ENCODE measurements around the gene C9orf72.

Gene C9orf72

GRCh38 chr9:27537756-27538155 lies 35.5 kb downstream of the C9orf72 start:
- H3K4me3 ChIP-seq (ENCODE audit: low read length) = no peak overlapping the region
- no peak overlapping the region for H3K27ac ChIP-seq (ENCODE audit: low read length)
- no peak overlapping the region for H3K9ac ChIP-seq (ENCODE audit: low read depth, low read length)
- 0 out of 2 replicates have a peak, but pooled peaks cover 5% of the 10 kb centered on the region for H3K4me1 ChIP-seq (ENCODE audit: insufficient read depth, low read length)
- H3K27me3 ChIP-seq (ENCODE audit: insufficient read depth, low read length) = no peaks in the 10 kb centered on the region
- H3K36me3 ChIP-seq (ENCODE audit: insufficient read depth, low read depth, low read length) = no peaks in the 10 kb centered on the region
- H3K9me3 ChIP-seq (ENCODE audit: insufficient read depth, low read depth, low read length) = no peaks in the 10 kb centered on the region

DNA sequence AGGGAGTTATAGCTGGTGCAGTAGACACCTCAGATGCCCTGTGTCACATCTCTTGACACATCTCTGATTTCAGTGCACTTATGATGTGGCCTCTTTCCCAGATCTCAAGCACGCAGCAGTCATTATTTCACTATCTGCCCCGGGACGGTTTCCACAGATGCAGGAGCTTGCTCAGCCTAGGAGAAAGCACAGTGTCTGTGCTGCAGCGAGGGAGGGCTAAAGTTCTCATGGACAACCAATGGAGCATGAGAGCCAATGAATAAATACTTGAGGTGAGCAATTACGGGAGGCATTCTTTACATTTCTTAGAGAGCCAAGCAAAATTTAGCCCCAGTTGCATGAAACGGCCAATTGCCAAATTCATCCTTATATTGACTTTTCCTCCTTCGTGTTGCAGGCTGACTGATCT lies 36.2 kb downstream of the C9orf72 start:
- Histone ChIP-seq H3K9me3 (ENCODE audit: insufficient read depth, low read depth, low read length) (no peaks in the 10 kb centered on the region), H3K36me3 (ENCODE audit: insufficient read depth, low read depth, low read length) (no peaks in the 10 kb centered on the region), H3K9ac (ENCODE audit: low read depth, low read length) (no peak overlapping the region), H3K27ac (ENCODE audit: low read length) (no peak overlapping the region), H3K4me3 (ENCODE audit: low read length) (no peak overlapping the region), H3K4me1 (ENCODE audit: insufficient read depth, low read length) (0 out of 2 replicates have a peak, but pooled peaks cover 5% of the 10 kb centered on the region), H3K27me3 (ENCODE audit: insufficient read depth, low read length) (no peaks in the 10 kb centered on the region)

DNA sequence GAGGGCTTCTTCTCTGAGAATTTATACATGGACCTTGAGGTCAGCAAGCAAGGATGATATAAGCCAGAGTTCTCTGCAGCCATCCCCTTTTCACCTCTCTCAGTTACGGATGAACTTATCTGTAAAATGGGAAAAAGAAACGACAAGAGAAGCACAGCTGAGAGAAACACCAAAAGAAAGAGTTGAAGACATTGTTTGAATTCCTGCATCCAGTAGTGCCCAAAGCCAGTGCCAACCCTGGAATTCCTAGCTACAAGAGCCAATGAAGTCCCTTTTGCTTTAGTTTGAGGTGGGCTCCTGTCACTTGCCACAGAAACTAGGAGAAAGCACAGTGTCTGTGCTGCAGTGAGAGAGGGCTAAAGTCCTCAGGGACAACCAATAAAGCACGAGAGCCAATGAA lies 37.1 kb downstream of the C9orf72 start:
- H3K4me3 ChIP-seq (ENCODE audit: low read length) = no peak overlapping the region
- H3K27ac ChIP-seq (ENCODE audit: low read length) = no peak overlapping the region
- no peak overlapping the region for H3K9ac ChIP-seq (ENCODE audit: low read depth, low read length)
- no peaks in the 10 kb centered on the region for H3K36me3 ChIP-seq (ENCODE audit: insufficient read depth, low read depth, low read length)
- H3K4me1 ChIP-seq (ENCODE audit: insufficient read depth, low read length) = 0 out of 2 replicates have a peak, but pooled peaks cover 5% of the 10 kb centered on the region
- no peaks in the 10 kb centered on the region for H3K9me3 ChIP-seq (ENCODE audit: insufficient read depth, low read depth, low read length)
- no peaks in the 10 kb centered on the region for H3K27me3 ChIP-seq (ENCODE audit: insufficient read depth, low read length)

DNA sequence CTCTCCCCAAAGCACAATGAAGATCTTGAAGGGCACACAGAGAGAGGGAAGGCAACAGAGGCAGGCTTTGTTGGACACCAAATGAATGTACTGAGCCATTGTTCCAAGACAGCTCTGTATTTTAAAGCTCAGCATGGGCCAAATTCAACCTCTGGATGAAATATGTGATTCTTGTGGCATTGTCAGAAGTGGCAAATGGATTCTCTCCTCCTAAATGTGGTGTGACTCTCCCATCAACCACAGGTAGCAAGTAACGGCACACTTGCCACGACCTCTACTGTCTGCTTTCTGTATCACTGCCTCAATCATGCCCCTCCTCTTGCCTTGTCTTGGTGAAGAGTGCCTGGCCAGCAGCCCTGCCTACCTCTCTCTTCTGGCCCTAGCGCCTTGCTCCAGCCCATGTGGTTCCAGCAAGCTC lies 37.6 kb downstream of the C9orf72 start:
- no peak overlapping the region for H3K27ac ChIP-seq (ENCODE audit: low read length)

GRCh38 chr9:27534658-27535209 lies 38.5 kb downstream of the C9orf72 start:
- Histone ChIP-seq H3K9me3 (ENCODE audit: insufficient read depth, low read depth, low read length) (no peaks in the 10 kb centered on the region), H3K4me3 (ENCODE audit: low read length) (no peak overlapping the region), H3K36me3 (ENCODE audit: insufficient read depth, low read depth, low read length) (no peaks in the 10 kb centered on the region), H3K27ac (ENCODE audit: low read length) (no peak overlapping the region), H3K4me1 (ENCODE audit: insufficient read depth, low read length) (peaks cover 3% of the 10 kb centered on the region; the same call in 1 of the 2 replicates), H3K27me3 (ENCODE audit: insufficient read depth, low read length) (no peaks in the 10 kb centered on the region), H3K9ac (ENCODE audit: low read depth, low read length) (no peak overlapping the region)

More for the DNA sequence above, 37.6 kb downstream of the C9orf72 start:
- no peaks in the 10 kb centered on the region for H3K27me3 ChIP-seq (ENCODE audit: insufficient read depth, low read length)
- no peaks in the 10 kb centered on the region for H3K36me3 ChIP-seq (ENCODE audit: insufficient read depth, low read depth, low read length)
- H3K9ac ChIP-seq (ENCODE audit: low read depth, low read length) = no peak overlapping the region
- 0 out of 2 replicates have a peak, but pooled peaks cover 5% of the 10 kb centered on the region for H3K4me1 ChIP-seq (ENCODE audit: insufficient read depth, low read length)
- H3K4me3 ChIP-seq (ENCODE audit: low read length) = no peak overlapping the region
- H3K9me3 ChIP-seq (ENCODE audit: insufficient read depth, low read depth, low read length) = no peaks in the 10 kb centered on the region

DNA sequence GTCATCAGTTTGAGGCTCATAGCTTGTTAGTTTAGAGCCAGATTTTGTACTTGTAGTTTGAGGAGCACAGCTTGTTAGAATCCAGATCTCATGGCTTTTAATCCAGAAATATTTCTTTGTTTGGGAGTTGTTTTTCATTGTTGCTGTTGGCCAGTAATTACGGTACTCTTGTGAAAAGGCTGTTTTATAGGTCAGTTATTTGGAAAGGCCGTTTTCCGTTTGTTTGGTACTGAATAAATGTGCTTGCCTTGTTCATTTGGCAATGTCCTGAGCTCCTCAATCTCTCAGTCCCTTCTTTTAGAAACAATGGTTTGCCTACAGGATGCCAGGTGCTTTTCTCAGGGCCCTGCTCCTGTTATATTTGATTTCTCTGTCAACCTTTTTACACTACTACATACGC lies 39.1 kb downstream of the C9orf72 start:
- H3K9me3 ChIP-seq (ENCODE audit: insufficient read depth, low read depth, low read length) = no peaks in the 10 kb centered on the region
- peaks cover 3% of the 10 kb centered on the region; the same call in 1 of the 2 replicates for H3K4me1 ChIP-seq (ENCODE audit: insufficient read depth, low read length)
- no peaks in the 10 kb centered on the region for H3K36me3 ChIP-seq (ENCODE audit: insufficient read depth, low read depth, low read length)
- H3K27ac ChIP-seq (ENCODE audit: low read length) = no peak overlapping the region
- H3K4me3 ChIP-seq (ENCODE audit: low read length) = no peak overlapping the region
- no peak overlapping the region for H3K9ac ChIP-seq (ENCODE audit: low read depth, low read length)
- no peaks in the 10 kb centered on the region for H3K27me3 ChIP-seq (ENCODE audit: insufficient read depth, low read length)

DNA sequence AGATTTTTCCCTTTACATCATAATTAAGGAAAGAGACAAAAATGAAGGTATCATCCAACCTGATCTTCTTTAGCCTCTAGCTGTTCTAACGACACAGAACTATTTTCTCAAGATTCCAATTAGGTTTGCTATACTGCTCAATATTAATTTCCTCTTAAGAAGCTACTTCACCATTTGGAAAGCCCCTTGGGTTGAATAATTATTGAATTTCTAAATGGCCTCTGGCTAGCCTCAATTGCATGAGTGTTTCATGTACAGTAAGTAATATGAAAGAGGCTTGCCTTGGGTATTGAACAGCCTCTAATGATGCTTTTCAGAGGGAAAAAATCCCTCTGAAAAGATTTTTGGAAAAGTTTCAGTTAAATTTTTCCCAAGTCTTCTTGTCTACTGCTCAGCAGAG lies 40.0 kb downstream of the C9orf72 start:
- Histone ChIP-seq H3K36me3 (ENCODE audit: insufficient read depth, low read depth, low read length) (no peaks in the 10 kb centered on the region), H3K4me3 (ENCODE audit: low read length) (no peak overlapping the region), H3K9ac (ENCODE audit: low read depth, low read length) (no peak overlapping the region), H3K27ac (ENCODE audit: low read length) (no peak overlapping the region), H3K27me3 (ENCODE audit: insufficient read depth, low read length) (no peaks in the 10 kb centered on the region), H3K4me1 (ENCODE audit: insufficient read depth, low read length) (peaks cover 3% of the 10 kb centered on the region; the same call in 1 of the 2 replicates), H3K9me3 (ENCODE audit: insufficient read depth, low read depth, low read length) (no peaks in the 10 kb centered on the region)

GRCh38 chr9:27532046-27532445 lies 41.2 kb downstream of the C9orf72 start:
- peaks cover 10% of the 10 kb centered on the region for H3K27me3 ChIP-seq (ENCODE audit: insufficient read depth, low read length)
- peaks cover 11% of the 10 kb centered on the region for H3K4me1 ChIP-seq (ENCODE audit: insufficient read depth, low read length)
- H3K36me3 ChIP-seq (ENCODE audit: insufficient read depth, low read depth, low read length) = no peaks in the 10 kb centered on the region
- H3K9me3 ChIP-seq (ENCODE audit: insufficient read depth, low read depth, low read length) = no peaks in the 10 kb centered on the region
- H3K9ac ChIP-seq (ENCODE audit: low read depth, low read length) = no peak overlapping the region
- H3K27ac ChIP-seq (ENCODE audit: low read length) = no peak overlapping the region
- no peak overlapping the region for H3K4me3 ChIP-seq (ENCODE audit: low read length)

- Histone ChIP-seq H3K4me3 (ENCODE audit: low read length) (no peak overlapping the region), H3K4me1 (ENCODE audit: insufficient read depth, low read length) (peaks cover 17% of the 10 kb centered on the region), H3K27me3 (ENCODE audit: insufficient read depth, low read length) (peaks cover 14% of the 10 kb centered on the region), H3K9ac (ENCODE audit: low read depth, low read length) (no peak overlapping the region), H3K36me3 (ENCODE audit: insufficient read depth, low read depth, low read length) (no peaks in the 10 kb centered on the region), H3K9me3 (ENCODE audit: insufficient read depth, low read depth, low read length) (no peaks in the 10 kb centered on the region), H3K27ac (ENCODE audit: low read length) (no peak overlapping the region)
Measured at GRCh38 chr9:27530915-27531755, 42.1 kb downstream of the C9orf72 start.

GRCh38 chr9:27529316-27530278 lies 43.7 kb downstream of the C9orf72 start, which contains the start of gene MOB3B:
TSS of gene MOB3B (minus strand) at chr9:27529814. CDS start at chr9:27455550, 74,264 bp downstream.
- H3K27me3 ChIP-seq (ENCODE audit: insufficient read depth, low read length) = peaks cover 17% of the 10 kb centered on the region
- H3K9ac ChIP-seq (ENCODE audit: low read depth, low read length) = peak within 1 kb of the TSS; percentile 76; the same call in 1 of the 2 replicates
- H3K27ac ChIP-seq (ENCODE audit: low read length) = no peak within 1 kb of the TSS
- H3K9me3 ChIP-seq (ENCODE audit: insufficient read depth, low read depth, low read length) = no peaks in the 10 kb centered on the region
- H3K4me1 ChIP-seq (ENCODE audit: insufficient read depth, low read length) = peaks cover 22% of the 10 kb centered on the region
- H3K36me3 ChIP-seq (ENCODE audit: insufficient read depth, low read depth, low read length) = no peaks in the 10 kb centered on the region
- peak within 1 kb of the TSS; percentile 83 for H3K4me3 ChIP-seq (ENCODE audit: low read length)

DNA sequence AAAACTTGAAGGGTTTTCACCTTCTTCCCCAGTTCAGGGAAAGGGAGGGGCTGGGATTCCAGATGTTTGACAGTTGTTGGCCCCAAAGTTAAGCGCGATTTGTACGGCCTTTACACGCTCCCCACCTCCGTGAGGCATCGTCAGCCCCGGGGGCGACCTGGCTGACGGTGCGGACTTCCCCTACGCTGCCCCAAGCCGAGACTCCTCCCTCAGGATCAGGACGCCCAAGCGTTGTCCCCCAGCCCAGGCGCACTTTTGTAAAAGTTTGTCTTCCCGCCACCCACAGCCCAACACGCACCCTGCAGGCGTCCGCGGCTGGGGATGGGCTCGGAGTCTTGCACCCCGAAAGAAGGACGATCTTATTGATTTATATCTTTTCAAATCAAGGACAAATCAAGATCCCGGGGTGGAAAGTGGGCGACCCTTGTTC lies 44.4 kb downstream of the C9orf72 start:
- H3K4me1 ChIP-seq (ENCODE audit: insufficient read depth, low read length) = peaks cover 22% of the 10 kb centered on the region
- no peak overlapping the region for H3K27ac ChIP-seq (ENCODE audit: low read length)
- H3K4me3 ChIP-seq (ENCODE audit: low read length) = peak overlapping the region; percentile 83
- H3K9ac ChIP-seq (ENCODE audit: low read depth, low read length) = peak overlapping the region; percentile 76; the same call in 1 of the 2 replicates
- H3K36me3 ChIP-seq (ENCODE audit: insufficient read depth, low read depth, low read length) = no peaks in the 10 kb centered on the region
- no peaks in the 10 kb centered on the region for H3K9me3 ChIP-seq (ENCODE audit: insufficient read depth, low read depth, low read length)
- peaks cover 17% of the 10 kb centered on the region for H3K27me3 ChIP-seq (ENCODE audit: insufficient read depth, low read length)
